ENCODE results near the gene RCCD1. TPM values are rescaled to one million over a fixed set of nuclear protein-coding genes. Genes with fewer than 3 reads are reported as not detected.

RCCD1 gene
- total and polyA plus RNA-seq, 2 donors = 5.0 to 11.0 TPM

GRCh38 chr15:90936823-90937222 lies 17.9 kb upstream of the RCCD1 start:
- Histone ChIP-seq H3K27me3 (ENCODE audit: control insufficient read depth in 2 of 2, insufficient read depth in 1 of 2, low read length in 1 of 2) (no peaks in the 10 kb centered on the region), H3K4me1 (ENCODE audit: control insufficient read depth in 2 of 2, insufficient read depth in 2 of 2, low read length in 2 of 2) (peaks cover 17 to 34% of the 10 kb centered on the region in 2 donors), H3K9me3 (ENCODE audit: control insufficient read depth in 2 of 2, insufficient read depth in 1 of 2, low read length in 1 of 2) (peaks cover 0 to 4% of the 10 kb centered on the region in 2 donors), H3K4me3 (ENCODE audit: low read length in 2 of 2) (no peak overlapping the region), H3K36me3 (ENCODE audit: control insufficient read depth in 2 of 2, insufficient read depth in 2 of 2, low read length in 1 of 2) (peaks cover 26 to 32% of the 10 kb centered on the region in 2 donors), H3K27ac (ENCODE audit: low read depth in 1 of 2, low read length in 1 of 2) (no peak overlapping the region)
- 95% methylated on average over 1 of the region's 1 CpG for WGBS
- no peak for DNase-seq (ENCODE audit: low read depth in 6 of 9, low spot score in 9 of 9)

- DNase-seq (ENCODE audit: low read depth in 6 of 9, low spot score in 9 of 9) = no peak
- H3K36me3 ChIP-seq (ENCODE audit: control insufficient read depth in 2 of 2, insufficient read depth in 2 of 2, low read length in 1 of 2) = peaks cover 41 to 47% of the 10 kb centered on the region in 2 donors
- H3K27me3 ChIP-seq (ENCODE audit: control insufficient read depth in 2 of 2, insufficient read depth in 1 of 2, low read length in 1 of 2) = no peaks in the 10 kb centered on the region
- 98% methylated on average over 5 of the region's 5 CpGs for WGBS
- peaks cover 0 to 4% of the 10 kb centered on the region in 2 donors for H3K9me3 ChIP-seq (ENCODE audit: control insufficient read depth in 2 of 2, insufficient read depth in 1 of 2, low read length in 1 of 2)
- H3K4me1 ChIP-seq (ENCODE audit: control insufficient read depth in 2 of 2, insufficient read depth in 2 of 2, low read length in 2 of 2) = peaks cover 17 to 26% of the 10 kb centered on the region in 2 donors
- H3K4me3 ChIP-seq (ENCODE audit: low read length in 2 of 2) = no peak overlapping the region
- no peak overlapping the region for H3K27ac ChIP-seq (ENCODE audit: low read depth in 1 of 2, low read length in 1 of 2)
Observed at GRCh38 chr15:90938261-90938660, 16.4 kb upstream of the RCCD1 start.

- H3K9me3 ChIP-seq (ENCODE audit: control insufficient read depth in 2 of 2, insufficient read depth in 1 of 2, low read length in 1 of 2) = peaks cover 0 to 4% of the 10 kb centered on the region in 2 donors
- no peak for DNase-seq (ENCODE audit: low read depth in 6 of 9, low spot score in 9 of 9)
- 76% methylated on average over 7 of the region's 7 CpGs for WGBS
- no peak overlapping the region for H3K27ac ChIP-seq (ENCODE audit: low read depth in 1 of 2, low read length in 1 of 2)
- no peaks in the 10 kb centered on the region for H3K27me3 ChIP-seq (ENCODE audit: control insufficient read depth in 2 of 2, insufficient read depth in 1 of 2, low read length in 1 of 2)
- no peak overlapping the region for H3K4me3 ChIP-seq (ENCODE audit: low read length in 2 of 2)
- peaks cover 11 to 14% of the 10 kb centered on the region in 2 donors for H3K4me1 ChIP-seq (ENCODE audit: control insufficient read depth in 2 of 2, insufficient read depth in 2 of 2, low read length in 2 of 2)
- peaks cover 53 to 57% of the 10 kb centered on the region in 2 donors for H3K36me3 ChIP-seq (ENCODE audit: control insufficient read depth in 2 of 2, insufficient read depth in 2 of 2, low read length in 1 of 2)
Observed at GRCh38 chr15:90939756-90940155, 14.9 kb upstream of the RCCD1 start.

- 98% methylated on average over 4 of the region's 4 CpGs for WGBS
Observed at GRCh38 chr15:90941038-90941437, 13.6 kb upstream of the RCCD1 start.

GRCh38 chr15:90942354-90943120 lies 12.1 kb upstream of the RCCD1 start:
- H3K4me3 ChIP-seq (ENCODE audit: low read length in 2 of 2) = no peak overlapping the region
- no peaks in the 10 kb centered on the region for H3K4me1 ChIP-seq (ENCODE audit: control insufficient read depth in 2 of 2, insufficient read depth in 2 of 2, low read length in 2 of 2)
- peaks cover 71 to 74% of the 10 kb centered on the region in 2 donors for H3K36me3 ChIP-seq (ENCODE audit: control insufficient read depth in 2 of 2, insufficient read depth in 2 of 2, low read length in 1 of 2)
- no peak overlapping the region for H3K27ac ChIP-seq (ENCODE audit: low read depth in 1 of 2, low read length in 1 of 2)
- DNase-seq (ENCODE audit: low read depth in 6 of 9, low spot score in 9 of 9) = no peak
- H3K9me3 ChIP-seq (ENCODE audit: control insufficient read depth in 2 of 2, insufficient read depth in 1 of 2, low read length in 1 of 2) = peaks cover 0 to 5% of the 10 kb centered on the region in 2 donors
- no peaks in the 10 kb centered on the region for H3K27me3 ChIP-seq (ENCODE audit: control insufficient read depth in 2 of 2, insufficient read depth in 1 of 2, low read length in 1 of 2)
- 98% methylated on average over 12 of the region's 12 CpGs for WGBS

More at GRCh38 chr15:90941038-90941437, 13.6 kb upstream of the RCCD1 start:
- no peak for DNase-seq (ENCODE audit: low read depth in 6 of 9, low spot score in 9 of 9)
- no peak overlapping the region for H3K27ac ChIP-seq (ENCODE audit: low read depth in 1 of 2, low read length in 1 of 2)
- H3K9me3 ChIP-seq (ENCODE audit: control insufficient read depth in 2 of 2, insufficient read depth in 1 of 2, low read length in 1 of 2) = peaks cover 0 to 5% of the 10 kb centered on the region in 2 donors
- peaks cover 3 to 5% of the 10 kb centered on the region in 2 donors for H3K4me1 ChIP-seq (ENCODE audit: control insufficient read depth in 2 of 2, insufficient read depth in 2 of 2, low read length in 2 of 2)
- H3K36me3 ChIP-seq (ENCODE audit: control insufficient read depth in 2 of 2, insufficient read depth in 2 of 2, low read length in 1 of 2) = peaks cover 60 to 61% of the 10 kb centered on the region in 2 donors
- no peaks in the 10 kb centered on the region for H3K27me3 ChIP-seq (ENCODE audit: control insufficient read depth in 2 of 2, insufficient read depth in 1 of 2, low read length in 1 of 2)
- no peak overlapping the region for H3K4me3 ChIP-seq (ENCODE audit: low read length in 2 of 2)

- no peak for DNase-seq (ENCODE audit: low read depth in 6 of 9, low spot score in 9 of 9)
- Histone ChIP-seq H3K9me3 (ENCODE audit: control insufficient read depth in 2 of 2, insufficient read depth in 1 of 2, low read length in 1 of 2) (peaks cover 0 to 5% of the 10 kb centered on the region in 2 donors), H3K27ac (ENCODE audit: low read depth in 1 of 2, low read length in 1 of 2) (no peak overlapping the region), H3K36me3 (ENCODE audit: control insufficient read depth in 2 of 2, insufficient read depth in 2 of 2, low read length in 1 of 2) (peaks cover 82 to 83% of the 10 kb centered on the region in 2 donors), H3K4me3 (ENCODE audit: low read length in 2 of 2) (no peak overlapping the region), H3K4me1 (ENCODE audit: control insufficient read depth in 2 of 2, insufficient read depth in 2 of 2, low read length in 2 of 2) (no peaks in the 10 kb centered on the region), H3K27me3 (ENCODE audit: control insufficient read depth in 2 of 2, insufficient read depth in 1 of 2, low read length in 1 of 2) (no peaks in the 10 kb centered on the region)
- 93% methylated on average over 7 of the region's 7 CpGs for WGBS
Observed at GRCh38 chr15:90945091-90945490, 9.6 kb upstream of the RCCD1 start.

- H3K4me3 ChIP-seq (ENCODE audit: low read length in 2 of 2) = no peak overlapping the region
- no peaks in the 10 kb centered on the region for H3K27me3 ChIP-seq (ENCODE audit: control insufficient read depth in 2 of 2, insufficient read depth in 1 of 2, low read length in 1 of 2)
- H3K9me3 ChIP-seq (ENCODE audit: control insufficient read depth in 2 of 2, insufficient read depth in 1 of 2, low read length in 1 of 2) = peaks cover 0 to 5% of the 10 kb centered on the region in 2 donors
- WGBS = 99% methylated on average over 16 of the region's 16 CpGs
- peaks cover 78% of the 10 kb centered on the region in 2 donors for H3K36me3 ChIP-seq (ENCODE audit: control insufficient read depth in 2 of 2, insufficient read depth in 2 of 2, low read length in 1 of 2)
- no peak overlapping the region for H3K27ac ChIP-seq (ENCODE audit: low read depth in 1 of 2, low read length in 1 of 2)
- H3K4me1 ChIP-seq (ENCODE audit: control insufficient read depth in 2 of 2, insufficient read depth in 2 of 2, low read length in 2 of 2) = no peaks in the 10 kb centered on the region
- DNase-seq (ENCODE audit: low read depth in 6 of 9, low spot score in 9 of 9) = no peak
Observed at GRCh38 chr15:90946538-90946937, 8.1 kb upstream of the RCCD1 start.

GRCh38 chr15:90946941-90947576 lies 7.6 kb upstream of the RCCD1 start:
- no peak for DNase-seq (ENCODE audit: low read depth in 6 of 9, low spot score in 9 of 9)
- peaks cover 78 to 80% of the 10 kb centered on the region in 2 donors for H3K36me3 ChIP-seq (ENCODE audit: control insufficient read depth in 2 of 2, insufficient read depth in 2 of 2, low read length in 1 of 2)
- 91% methylated on average over 8 of the region's 8 CpGs for WGBS
- H3K4me3 ChIP-seq (ENCODE audit: low read length in 2 of 2) = no peak overlapping the region
- H3K27me3 ChIP-seq (ENCODE audit: control insufficient read depth in 2 of 2, insufficient read depth in 1 of 2, low read length in 1 of 2) = no peaks in the 10 kb centered on the region
- H3K27ac ChIP-seq (ENCODE audit: low read depth in 1 of 2, low read length in 1 of 2) = no peak overlapping the region
- H3K4me1 ChIP-seq (ENCODE audit: control insufficient read depth in 2 of 2, insufficient read depth in 2 of 2, low read length in 2 of 2) = no peaks in the 10 kb centered on the region
- H3K9me3 ChIP-seq (ENCODE audit: control insufficient read depth in 2 of 2, insufficient read depth in 1 of 2, low read length in 1 of 2) = peaks cover 0 to 5% of the 10 kb centered on the region in 2 donors

All from thymus (tissue), 11 donors.